ENCODE data around the gene TM9SF1. TPM values are rescaled to one million over a fixed set of nuclear protein-coding genes. Genes with fewer than 3 reads are reported as not detected.
A peak's percentile ranks its signal among the peaks of the same experiment; 100 is the strongest.

Gene TM9SF1
- total and polyA plus RNA-seq, 10 of the 15 experiments (the other 5 are each of a cell fraction or from before 2014, with no cell fraction given), result 7.2 to 39.2 (median 17.6) TPM

DNA sequence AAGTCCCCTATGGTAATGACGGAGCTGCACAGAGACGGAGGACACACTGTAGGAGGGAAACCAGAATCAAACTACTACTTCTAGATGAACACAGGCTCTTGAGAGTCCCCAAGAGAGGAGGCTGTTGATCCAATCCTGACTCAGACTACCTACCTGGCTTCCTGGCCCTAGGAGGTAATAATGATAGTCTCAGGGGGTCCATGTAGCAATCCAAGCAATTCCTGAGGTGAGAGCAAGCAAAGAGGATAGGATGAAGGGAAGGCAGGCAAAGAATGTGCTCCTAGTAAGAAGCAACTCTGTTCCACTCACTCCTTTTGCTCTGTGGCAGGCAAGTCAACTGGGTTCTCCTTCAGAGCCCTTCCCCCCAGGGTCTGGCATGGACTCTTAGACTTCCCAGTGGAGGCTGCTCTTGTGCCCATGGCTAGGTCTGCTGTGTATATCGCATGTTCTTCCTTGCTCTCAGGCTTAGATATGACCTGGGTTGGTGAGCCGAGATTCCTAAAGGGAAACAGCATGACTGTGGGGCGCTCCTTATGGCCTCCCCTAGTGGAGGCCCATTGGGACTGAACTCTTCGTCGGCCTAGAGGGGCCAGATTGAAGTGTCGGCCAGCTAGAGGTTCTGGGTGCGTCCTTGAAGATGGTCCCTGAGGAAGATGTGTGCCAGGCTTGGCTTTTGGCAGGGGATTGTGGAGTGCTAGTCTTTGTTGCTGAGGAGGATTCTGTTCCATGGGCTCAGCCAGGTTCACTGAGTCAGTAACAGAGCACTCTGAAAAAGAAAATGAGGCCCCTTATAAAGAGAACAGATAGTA lies 45.1 kb upstream of the TM9SF1 start:
- DNase-seq (ENCODE audit: low read depth, low spot score) (no peak), FAIRE-seq (no peak), ATAC-seq (no peak)
- Histone ChIP-seq H3K4me2 (ENCODE audit: control insufficient read depth, insufficient read depth) (peak overlapping the region; percentile 100), H4K20me1 (ENCODE audit: control insufficient read depth, insufficient read depth) (peaks cover 3% of the 10 kb centered on the region; the same call in 1 of the 2 replicates), H3K36me3 (ENCODE audit: control insufficient read depth in 2 of 2, insufficient read depth in 2 of 2, low read length in 1 of 2) (peaks cover 11 to 45% of the 10 kb centered on the region in 2 experiments), H3K9ac (ENCODE audit: control insufficient read depth, insufficient read depth, low read length) (no peak overlapping the region), H3K4me1 (ENCODE audit: control insufficient read depth, insufficient read depth, low read length) (peaks cover 10% of the 10 kb centered on the region), H2AFZ (ENCODE audit: control insufficient read depth, low read depth, low read length) (no peak overlapping the region), H3K27me3 (replicated peaks in 1 of 2; ENCODE audit: control insufficient read depth in 2 of 2, insufficient read depth in 2 of 2, low read length in 1 of 2) (no peaks in the 10 kb centered on the region), H3K79me2 (ENCODE audit: control insufficient read depth, insufficient read depth, low read length) (peaks cover 16% of the 10 kb centered on the region), H3K4me3 (peak overlapping the region; percentile 18; the same call in 1 of the 2 replicates), H3K9me3 (replicated peaks; ENCODE audit: control insufficient read depth, insufficient read depth, low read length) (no peaks in the 10 kb centered on the region), H3K27ac (ENCODE audit: control insufficient read depth, insufficient read depth) (no peak overlapping the region)
- intact Hi-C loops (cut with micrococcal nuclease; ENCODE audit: unreplicated experiment), result no loop called here
- SMC1A ChIA-PET (ENCODE audit: uncharacterized antibody, unreplicated experiment), result interaction anchor here (8.0 to 11.0 kb wide), 2 partner anchors 33 to 59 kb away, joined by 141 to 201 read pairs; partner anchors contain the start of genes DHRS1, NOP9 and RABGGTA
- RAD21 ChIA-PET (ENCODE audit: unreplicated experiment), result interaction anchor here (3.4 kb wide), 1 partner anchor 68 kb away, joined by 52 read pairs; the partner anchor contains the start of gene CIDEB
- TF ChIP-seq, protein P1, sequence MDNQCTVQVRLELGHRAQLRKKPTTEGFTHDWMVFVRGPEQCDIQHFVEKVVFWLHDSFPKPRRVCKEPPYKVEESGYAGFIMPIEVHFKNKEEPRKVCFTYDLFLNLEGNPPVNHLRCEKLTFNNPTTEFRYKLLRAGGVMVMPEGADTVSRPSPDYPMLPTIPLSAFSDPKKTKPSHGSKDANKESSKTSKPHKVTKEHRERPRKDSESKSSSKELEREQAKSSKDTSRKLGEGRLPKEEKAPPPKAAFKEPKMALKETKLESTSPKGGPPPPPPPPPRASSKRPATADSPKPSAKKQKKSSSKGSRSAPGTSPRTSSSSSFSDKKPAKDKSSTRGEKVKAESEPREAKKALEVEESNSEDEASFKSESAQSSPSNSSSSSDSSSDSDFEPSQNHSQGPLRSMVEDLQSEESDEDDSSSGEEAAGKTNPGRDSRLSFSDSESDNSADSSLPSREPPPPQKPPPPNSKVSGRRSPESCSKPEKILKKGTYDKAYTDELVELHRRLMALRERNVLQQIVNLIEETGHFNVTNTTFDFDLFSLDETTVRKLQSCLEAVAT (IDR thresholded peaks at IDR 0.05), result no peak
- TF ChIP-seq POLR2A (IDR thresholded peaks at IDR 0.05; ENCODE audit: low read depth, low read length), result peak; percentile 6; the same call in 1 of the 2 replicates
- no peak for TF ChIP-seq NR2C1 (IDR thresholded peaks at IDR 0.05)
- CTCF ChIA-PET, result interaction anchor here (1.0 to 12.3 kb wide), 3 partner anchors 26 to 122 kb away, joined by 3 to 368 read pairs (median 54); partner anchors contain the start of genes CHMP4A, DHRS1, MDP1 and NOP9
- POLR2A ChIA-PET, result interaction anchor here (0.9 to 9.2 kb wide), 2 partner anchors 31 to 52 kb away, joined by 3 to 171 read pairs; partner anchors contain the start of gene RABGGTA
- no TSS peak for BruUV-seq (replicated peaks)
- WGBS (ENCODE audit: insufficient coverage, insufficient replicate concordance, low lambda C conversion rate, missing lambda C conversion rate), result 94% methylated on average over 9 of the region's 9 CpGs
- in situ Hi-C loops (cut with MboI), result loop anchor here (5.0 kb wide), 2 partner anchors 57 to 197 kb away; partner anchors contain the start of genes DHRS1 and NOP9

All from GM12878 (cell line).